ENCODE data around the gene PRRX2.

- TF ChIP-seq, protein P1, sequence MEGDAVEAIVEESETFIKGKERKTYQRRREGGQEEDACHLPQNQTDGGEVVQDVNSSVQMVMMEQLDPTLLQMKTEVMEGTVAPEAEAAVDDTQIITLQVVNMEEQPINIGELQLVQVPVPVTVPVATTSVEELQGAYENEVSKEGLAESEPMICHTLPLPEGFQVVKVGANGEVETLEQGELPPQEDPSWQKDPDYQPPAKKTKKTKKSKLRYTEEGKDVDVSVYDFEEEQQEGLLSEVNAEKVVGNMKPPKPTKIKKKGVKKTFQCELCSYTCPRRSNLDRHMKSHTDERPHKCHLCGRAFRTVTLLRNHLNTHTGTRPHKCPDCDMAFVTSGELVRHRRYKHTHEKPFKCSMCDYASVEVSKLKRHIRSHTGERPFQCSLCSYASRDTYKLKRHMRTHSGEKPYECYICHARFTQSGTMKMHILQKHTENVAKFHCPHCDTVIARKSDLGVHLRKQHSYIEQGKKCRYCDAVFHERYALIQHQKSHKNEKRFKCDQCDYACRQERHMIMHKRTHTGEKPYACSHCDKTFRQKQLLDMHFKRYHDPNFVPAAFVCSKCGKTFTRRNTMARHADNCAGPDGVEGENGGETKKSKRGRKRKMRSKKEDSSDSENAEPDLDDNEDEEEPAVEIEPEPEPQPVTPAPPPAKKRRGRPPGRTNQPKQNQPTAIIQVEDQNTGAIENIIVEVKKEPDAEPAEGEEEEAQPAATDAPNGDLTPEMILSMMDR (IDR thresholded peaks at IDR 0.05): no peak
- TF ChIP-seq POLR2AphosphoS5 (IDR thresholded peaks at IDR 0.05) (no peak), POLR2A (IDR thresholded peaks at IDR 0.05) (no peak), EP300 (IDR thresholded peaks at IDR 0.05) (no peak)
These were observed 10.8 kb downstream of the PRRX2 start for GRCh38 chr9:129676287-129676686.

All from sigmoid colon (tissue), 4 donors.